Skeletal muscle cell (primary cell): Measurements from ENCODE around the gene SUPT6H.

Source experiments
- DNase-seq: peaks from one replicate; pipeline ENCODE4 v3.0.0-alpha.2; 2010; ENCODE audit warnings: low read depth
- H3K4me3 ChIP-seq: 2 replicates; pipeline ENCODE4 v1.5.1; 2011; ENCODE audit warnings: low read depth, mild to moderate bottlenecking, control low read depth, low read length, moderate library complexity

SUPT6H gene

GRCh38 chr17:28661635-28662526 lies at the start of gene SUPT6H, which contains the start of gene SDF2:
SUPT6H (plus strand) TSS chr17:28662205; CDS start chr17:28673402, 11,197 bp downstream.
SDF2 (minus strand) TSS chr17:28661906; CDS start chr17:28661876, 30 bp downstream.
- peak; percentile 37 for DNase-seq
- H3K4me3 ChIP-seq, result peak within 1 kb of the TSS; percentile 98

GRCh38 chr17:28612531-28612930 lies 49.5 kb upstream of the SUPT6H start:
- no peak for DNase-seq
- H3K4me3 ChIP-seq, result no peak overlapping the region

GRCh38 chr17:28612936-28613872 lies 48.8 kb upstream of the SUPT6H start:
- no peak overlapping the region for H3K4me3 ChIP-seq
- DNase-seq, result no peak

GRCh38 chr17:28613931-28614381 lies 48.0 kb upstream of the SUPT6H start, which contains the start of gene RSKR:
RSKR (minus strand) TSS chr17:28614185; CDS start chr17:28614161, 24 bp downstream.
- DNase-seq, result no peak

GRCh38 chr17:28615260-28615940 lies 46.6 kb upstream of the SUPT6H start:
- DNase-seq, result no peak
- H3K4me3 ChIP-seq, result no peak overlapping the region

More at GRCh38 chr17:28613931-28614381, 48.0 kb upstream of the SUPT6H start, which contains the start of gene RSKR:
- H3K4me3 ChIP-seq, result no peak within 1 kb of the TSS

- H3K4me3 ChIP-seq, result no peak overlapping the region
- no peak for DNase-seq
Measured at GRCh38 chr17:28616281-28616680, 45.7 kb upstream of the SUPT6H start.

GRCh38 chr17:28618464-28618863 lies 43.5 kb upstream of the SUPT6H start:
- no peak for DNase-seq
- H3K4me3 ChIP-seq, result no peak overlapping the region

- no peak for DNase-seq
- no peak overlapping the region for H3K4me3 ChIP-seq
Measured at GRCh38 chr17:28620010-28620409, 42.0 kb upstream of the SUPT6H start.

GRCh38 chr17:28622186-28622585 lies 39.8 kb upstream of the SUPT6H start:
- DNase-seq, result no peak
- H3K4me3 ChIP-seq, result no peak overlapping the region

GRCh38 chr17:28623696-28624095 lies 38.3 kb upstream of the SUPT6H start:
- DNase-seq, result no peak
- no peak overlapping the region for H3K4me3 ChIP-seq

- H3K4me3 ChIP-seq, result no peak overlapping the region
- DNase-seq, result no peak
Measured at GRCh38 chr17:28624148-28624547, 37.9 kb upstream of the SUPT6H start.

GRCh38 chr17:28626818-28627217 lies 35.2 kb upstream of the SUPT6H start:
- no peak for DNase-seq

GRCh38 chr17:28634206-28634865 lies 27.7 kb upstream of the SUPT6H start:
- no peak overlapping the region for H3K4me3 ChIP-seq
- DNase-seq, result no peak

More at GRCh38 chr17:28626818-28627217, 35.2 kb upstream of the SUPT6H start:
- H3K4me3 ChIP-seq, result no peak overlapping the region

GRCh38 chr17:28635506-28635905 lies 26.5 kb upstream of the SUPT6H start:
- no peak overlapping the region for H3K4me3 ChIP-seq
- DNase-seq, result no peak

- no peak for DNase-seq
Measured at GRCh38 chr17:28641579-28641978, 20.4 kb upstream of the SUPT6H start.

GRCh38 chr17:28643983-28644786 lies 17.8 kb upstream of the SUPT6H start:
- no peak for DNase-seq
- peak overlapping the region; percentile 90 for H3K4me3 ChIP-seq

More at GRCh38 chr17:28641579-28641978, 20.4 kb upstream of the SUPT6H start:
- H3K4me3 ChIP-seq, result no peak overlapping the region

- DNase-seq, result peak; percentile 82
- H3K4me3 ChIP-seq, result peak within 1 kb of the TSS; percentile 90
Measured at GRCh38 chr17:28644787-28645575, 17.0 kb upstream of the SUPT6H start, which contains the start of gene BLTP2. BLTP2 (minus strand) TSS chr17:28645158; CDS start chr17:28645056, 102 bp downstream.
